ENCODE measurements around the gene ATP6V1F. TPM values are rescaled to one million over a fixed set of nuclear protein-coding genes. Genes with fewer than 3 reads are reported as not detected.

The ATP6V1F gene
- total and polyA plus RNA-seq, 2 experiments from 2014 or later, result 96.5 to 243 TPM

GRCh38 chr7:128906001-128906765, 43.5 kb downstream of the ATP6V1F start:
- Histone ChIP-seq H3K36me3 (ENCODE audit: low read depth) (no peaks in the 10 kb centered on the region), H3K9me3 (ENCODE audit: low read depth) (no peaks in the 10 kb centered on the region), H2AFZ (no peak overlapping the region), H3K4me1 (ENCODE audit: insufficient read depth) (no peaks in the 10 kb centered on the region), H3K79me2 (ENCODE audit: insufficient read depth) (no peaks in the 10 kb centered on the region), H3K27me3 (replicated peaks; ENCODE audit: insufficient read depth) (peaks cover 25% of the 10 kb centered on the region), H3K9ac (no peak overlapping the region), H3F3A (ENCODE audit: insufficient read depth) (no peaks in the 10 kb centered on the region), H3K4me3 (no peak overlapping the region), H3K27ac (no peak overlapping the region), H3K9me2 (ENCODE audit: insufficient read depth) (no peaks in the 10 kb centered on the region), H3K4me2 (ENCODE audit: unreplicated experiment) (no peak overlapping the region), H4K20me1 (ENCODE audit: insufficient read depth) (no peaks in the 10 kb centered on the region)
- no peak for DNase-seq
- in situ Hi-C loops (cut with MboI), result loop anchor here (10.0 kb wide), 1 partner anchor 189 kb away; no protein-coding TSS in a partner anchor
- WGBS, 2 experiments (ENCODE audit: low coverage in 1 of 2, low lambda C conversion rate in 2 of 2, missing lambda C conversion rate in 2 of 2), result 56 to 66% methylated on average over 5 of the region's 5 CpGs
- TF ChIP-seq EZH2phosphoT487 (IDR thresholded peaks at IDR 0.05; ENCODE audit: insufficient read depth, low read depth) (no peak), EZH2 (IDR thresholded peaks at IDR 0.05; ENCODE audit: insufficient read depth, poor library complexity, severe bottlenecking) (no peak)

GRCh38 chr7:128906766-128907559, 44.3 kb downstream of the ATP6V1F start:
- Histone ChIP-seq H3K4me2 (ENCODE audit: unreplicated experiment) (no peak overlapping the region), H3K27ac (no peak overlapping the region), H2AFZ (no peak overlapping the region), H4K20me1 (ENCODE audit: insufficient read depth) (no peaks in the 10 kb centered on the region), H3K9me2 (ENCODE audit: insufficient read depth) (no peaks in the 10 kb centered on the region), H3F3A (ENCODE audit: insufficient read depth) (no peaks in the 10 kb centered on the region), H3K79me2 (ENCODE audit: insufficient read depth) (no peaks in the 10 kb centered on the region), H3K9ac (no peak overlapping the region), H3K36me3 (ENCODE audit: low read depth) (no peaks in the 10 kb centered on the region), H3K9me3 (ENCODE audit: low read depth) (no peaks in the 10 kb centered on the region), H3K27me3 (replicated peaks; ENCODE audit: insufficient read depth) (peaks cover 31% of the 10 kb centered on the region), H3K4me3 (no peak overlapping the region), H3K4me1 (ENCODE audit: insufficient read depth) (no peaks in the 10 kb centered on the region)
- no peak for TF ChIP-seq EZH2 (IDR thresholded peaks at IDR 0.05; ENCODE audit: insufficient read depth, poor library complexity, severe bottlenecking)
- TF ChIP-seq EZH2phosphoT487 (IDR thresholded peaks at IDR 0.05; ENCODE audit: insufficient read depth, low read depth), result no peak
- WGBS, 2 experiments (ENCODE audit: low coverage in 1 of 2, low lambda C conversion rate in 2 of 2, missing lambda C conversion rate in 2 of 2), result 63 to 73% methylated on average over 18 to 19 of the region's 19 CpGs
- in situ Hi-C loops (cut with MboI), result loop anchor here (10.0 kb wide), 1 partner anchor 188 kb away; no protein-coding TSS in a partner anchor
- no peak for DNase-seq

GRCh38 chr7:128908750-128909624, 46.3 kb downstream of the ATP6V1F start:
- Histone ChIP-seq H2AFZ (no peak overlapping the region; the same call in 1 of the 2 replicates), H3K9ac (no peak overlapping the region), H3K4me3 (no peak overlapping the region), H3K4me1 (ENCODE audit: insufficient read depth) (no peaks in the 10 kb centered on the region), H3F3A (ENCODE audit: insufficient read depth) (no peaks in the 10 kb centered on the region), H3K36me3 (ENCODE audit: low read depth) (no peaks in the 10 kb centered on the region), H3K4me2 (ENCODE audit: unreplicated experiment) (peak overlapping the region; percentile 54), H3K9me3 (ENCODE audit: low read depth) (no peaks in the 10 kb centered on the region), H3K9me2 (ENCODE audit: insufficient read depth) (no peaks in the 10 kb centered on the region), H3K27me3 (replicated peaks; ENCODE audit: insufficient read depth) (peaks cover 34% of the 10 kb centered on the region), H4K20me1 (ENCODE audit: insufficient read depth) (no peaks in the 10 kb centered on the region), H3K27ac (no peak overlapping the region), H3K79me2 (ENCODE audit: insufficient read depth) (no peaks in the 10 kb centered on the region)
- WGBS, 2 experiments (ENCODE audit: low coverage in 1 of 2, low lambda C conversion rate in 2 of 2, missing lambda C conversion rate in 2 of 2), result 69 to 83% methylated on average over 6 of the region's 6 CpGs
- no peak for DNase-seq
- TF ChIP-seq EZH2 (IDR thresholded peaks at IDR 0.05; ENCODE audit: insufficient read depth, poor library complexity, severe bottlenecking), result no peak
- no peak for TF ChIP-seq EZH2phosphoT487 (IDR thresholded peaks at IDR 0.05; ENCODE audit: insufficient read depth, low read depth)
- in situ Hi-C loops (cut with MboI), result loop anchor here (10.0 kb wide), 1 partner anchor 186 kb away; no protein-coding TSS in a partner anchor

Data from GM23248 (cell line).